DMS 273 (cell line): Measurements from ENCODE around the gene DBT.
A peak's percentile ranks its signal among the peaks of the same experiment; 100 is the strongest.
"Not testable (repeated sequence)": the region's sequence is repeated elsewhere in the genome, so short reads cannot be mapped to it uniquely, and the experiment has no call there.

Source experiments
- DNase-seq: peaks from one replicate; lab custom pipeline; 2025; ENCODE audit not compliant: unreplicated experiment; lab: John Stamatoyannopoulos, UW

Gene DBT

GRCh38 chr1:100202703-100203102 lies 46.9 kb downstream of the DBT start:
- not testable (repeated sequence) for DNase-seq

GRCh38 chr1:100200060-100200459 lies 49.6 kb downstream of the DBT start:
- DNase-seq = not testable (repeated sequence)

- DNase-seq = no peak
Observed at GRCh38 chr1:100198596-100198995, 51.0 kb downstream of the DBT start.

- peak; percentile 96 for DNase-seq
Observed at GRCh38 chr1:100188617-100189016, 61.0 kb downstream of the DBT start.

- peak; percentile 81 for DNase-seq
Observed at GRCh38 chr1:100187912-100188311, 61.7 kb downstream of the DBT start.

- DNase-seq = no peak
Observed at GRCh38 chr1:100184536-100184935, 65.1 kb downstream of the DBT start.

GRCh38 chr1:100183370-100183769 lies 66.3 kb downstream of the DBT start:
- DNase-seq = no peak

- DNase-seq = no peak
Observed at GRCh38 chr1:100178091-100178490, 71.5 kb downstream of the DBT start, which contains the start of gene LRRC39. TSS of gene LRRC39 (minus strand) at chr1:100178256. CDS start at chr1:100168516, 9,740 bp downstream.

- DNase-seq = no peak
Observed at GRCh38 chr1:100177295-100178041, 72.2 kb downstream of the DBT start.

GRCh38 chr1:100168051-100168450 lies 81.6 kb downstream of the DBT start:
- DNase-seq = no peak

GRCh38 chr1:100164702-100165101 lies 84.9 kb downstream of the DBT start:
- DNase-seq = no peak

- DNase-seq = peak; percentile 13
Observed at GRCh38 chr1:100164216-100164615, 85.4 kb downstream of the DBT start.

GRCh38 chr1:100162881-100163280 lies 86.8 kb downstream of the DBT start:
- no peak for DNase-seq

- no peak for DNase-seq
Observed at GRCh38 chr1:100152271-100152670, 97.4 kb downstream of the DBT start.

GRCh38 chr1:100151679-100152078 lies 98.0 kb downstream of the DBT start:
- DNase-seq = no peak

- DNase-seq = no peak
Observed at GRCh38 chr1:100147875-100148274, 101.8 kb downstream of the DBT start.

GRCh38 chr1:100146958-100147357 lies 102.7 kb downstream of the DBT start:
- no peak for DNase-seq

GRCh38 chr1:100145116-100145515 lies 104.5 kb downstream of the DBT start:
- no peak for DNase-seq

- no peak for DNase-seq
Observed at GRCh38 chr1:100142343-100142742, 107.3 kb downstream of the DBT start.

GRCh38 chr1:100141192-100141591 lies 108.4 kb downstream of the DBT start:
- no peak for DNase-seq

GRCh38 chr1:100137602-100138001 lies 112.0 kb downstream of the DBT start:
- no peak for DNase-seq
